Retinal pigment epithelial cell (primary cell): ENCODE data around the gene RIF1.

Experiments
- DNase-seq: peaks from one replicate; pipeline ENCODE4 v3.0.0-alpha.2; 2010; ENCODE audit warnings: low read depth
- H3K4me3 ChIP-seq: 2 replicates; pipeline ENCODE4 v1.5.1; 2011; ENCODE audit warnings: mild to moderate bottlenecking, low read length, control low read depth, moderate library complexity
- TF ChIP-seq, protein P1 (sequence below): conservative IDR thresholded peaks from 2 replicates; pipeline ENCODE4 v1.5.1; 2011; ENCODE audit warnings: low read depth, low read length, control low read depth, inconsistent platforms

RIF1 gene

DNA sequence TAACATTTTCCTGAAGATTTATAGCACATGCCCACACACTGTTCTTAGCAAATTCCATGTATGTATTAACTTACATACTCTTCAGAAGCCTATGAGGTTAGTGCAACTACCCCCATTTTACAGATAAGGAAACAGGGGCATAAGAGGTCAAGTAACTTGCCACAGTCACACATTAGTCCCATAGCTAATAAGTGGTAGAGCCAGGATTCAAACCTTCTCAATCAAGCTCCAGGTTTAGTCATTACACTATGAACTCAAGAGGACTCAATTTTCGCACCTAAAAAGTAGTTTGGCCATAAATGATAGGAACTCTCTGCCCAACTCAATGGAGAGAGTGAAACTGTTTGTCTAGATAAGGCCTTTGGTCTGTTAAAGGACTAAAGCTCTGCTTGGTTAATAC, 9.7 kb upstream of the RIF1 start:
- TF ChIP-seq, protein P1, sequence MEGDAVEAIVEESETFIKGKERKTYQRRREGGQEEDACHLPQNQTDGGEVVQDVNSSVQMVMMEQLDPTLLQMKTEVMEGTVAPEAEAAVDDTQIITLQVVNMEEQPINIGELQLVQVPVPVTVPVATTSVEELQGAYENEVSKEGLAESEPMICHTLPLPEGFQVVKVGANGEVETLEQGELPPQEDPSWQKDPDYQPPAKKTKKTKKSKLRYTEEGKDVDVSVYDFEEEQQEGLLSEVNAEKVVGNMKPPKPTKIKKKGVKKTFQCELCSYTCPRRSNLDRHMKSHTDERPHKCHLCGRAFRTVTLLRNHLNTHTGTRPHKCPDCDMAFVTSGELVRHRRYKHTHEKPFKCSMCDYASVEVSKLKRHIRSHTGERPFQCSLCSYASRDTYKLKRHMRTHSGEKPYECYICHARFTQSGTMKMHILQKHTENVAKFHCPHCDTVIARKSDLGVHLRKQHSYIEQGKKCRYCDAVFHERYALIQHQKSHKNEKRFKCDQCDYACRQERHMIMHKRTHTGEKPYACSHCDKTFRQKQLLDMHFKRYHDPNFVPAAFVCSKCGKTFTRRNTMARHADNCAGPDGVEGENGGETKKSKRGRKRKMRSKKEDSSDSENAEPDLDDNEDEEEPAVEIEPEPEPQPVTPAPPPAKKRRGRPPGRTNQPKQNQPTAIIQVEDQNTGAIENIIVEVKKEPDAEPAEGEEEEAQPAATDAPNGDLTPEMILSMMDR: no peak
- H3K4me3 ChIP-seq: no peak overlapping the region
- DNase-seq: no peak

DNA sequence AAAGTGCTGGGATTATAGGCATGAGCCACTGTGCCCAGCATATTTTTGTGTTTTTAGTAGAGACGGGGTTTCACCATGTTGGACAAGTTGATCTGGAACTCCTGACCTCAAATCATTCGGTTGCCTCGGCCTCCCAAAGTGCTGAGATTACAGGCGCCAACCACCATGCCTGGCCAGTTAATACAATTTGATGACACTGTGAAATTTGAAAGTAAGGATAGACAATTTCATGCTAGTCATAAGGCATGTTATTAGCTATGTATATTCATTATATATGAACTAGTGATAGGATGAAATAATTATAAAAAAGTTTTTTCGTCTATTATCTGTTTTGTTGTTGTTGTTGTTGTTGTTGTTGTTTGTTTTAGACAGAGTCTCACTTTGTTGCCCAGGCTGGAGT, 8.6 kb upstream of the RIF1 start:
- no peak overlapping the region for H3K4me3 ChIP-seq
- DNase-seq: no peak
- TF ChIP-seq, protein P1: no peak

DNA sequence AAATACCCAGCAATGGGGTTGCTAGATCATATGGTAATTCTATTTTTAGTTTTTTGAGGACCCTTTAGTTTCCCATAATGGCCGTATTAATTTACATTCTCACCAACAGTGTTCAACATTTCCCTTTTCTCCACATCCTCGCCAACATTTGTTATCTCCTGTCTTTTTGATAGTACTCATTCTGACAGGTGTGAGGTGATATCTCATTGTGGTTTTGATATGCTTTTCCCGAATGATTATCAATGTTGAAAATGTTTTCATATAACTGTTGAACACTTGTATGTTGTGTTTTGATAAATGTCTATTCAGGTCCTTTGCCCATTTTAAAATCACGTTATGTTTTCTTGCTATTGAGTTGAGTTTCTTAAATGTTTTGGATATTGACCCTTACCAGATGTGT, 5.8 kb upstream of the RIF1 start:
- TF ChIP-seq, protein P1: no peak
- H3K4me3 ChIP-seq: no peak overlapping the region
- no peak for DNase-seq

DNA sequence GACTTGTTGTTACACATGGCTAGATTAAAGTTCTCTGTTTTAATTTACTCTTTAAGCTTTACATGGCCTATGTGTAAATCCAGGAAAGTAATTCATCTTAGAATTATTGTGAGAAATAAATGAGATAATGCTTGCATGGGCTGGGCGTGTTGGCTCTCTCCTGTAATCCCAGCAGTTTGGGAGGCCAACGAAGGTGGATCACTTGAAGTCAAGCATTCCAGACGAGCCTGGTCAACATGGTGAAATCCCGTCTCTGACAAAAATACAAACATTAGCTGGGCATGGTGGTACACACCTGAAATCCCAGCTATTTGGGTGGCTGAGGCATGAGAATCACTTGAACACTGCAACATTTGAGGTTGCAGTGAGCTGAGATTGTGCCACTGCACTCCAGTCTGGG, 4.3 kb upstream of the RIF1 start:
- TF ChIP-seq, protein P1: no peak
- H3K4me3 ChIP-seq: no peak overlapping the region
- no peak for DNase-seq

DNA sequence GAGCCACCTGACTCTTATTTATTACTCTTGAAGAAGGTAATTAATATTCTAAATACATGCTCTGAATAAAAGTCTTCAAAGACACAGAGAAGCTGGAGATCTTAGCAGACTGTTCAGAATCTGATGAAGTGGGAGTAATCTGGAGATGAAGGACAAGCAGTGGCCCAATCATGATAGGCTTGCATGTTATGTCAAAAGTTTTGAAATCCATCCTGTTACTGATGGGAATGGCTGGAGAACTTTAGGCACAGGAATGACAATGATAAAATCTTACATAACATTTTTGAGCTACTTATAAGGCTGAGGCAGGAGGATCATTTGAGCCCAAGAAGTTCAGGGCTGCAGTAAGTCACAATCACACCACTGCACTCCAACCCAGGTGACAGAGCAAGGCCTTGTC, 2.4 kb upstream of the RIF1 start:
- no peak overlapping the region for H3K4me3 ChIP-seq
- TF ChIP-seq, protein P1: no peak
- no peak for DNase-seq

DNA sequence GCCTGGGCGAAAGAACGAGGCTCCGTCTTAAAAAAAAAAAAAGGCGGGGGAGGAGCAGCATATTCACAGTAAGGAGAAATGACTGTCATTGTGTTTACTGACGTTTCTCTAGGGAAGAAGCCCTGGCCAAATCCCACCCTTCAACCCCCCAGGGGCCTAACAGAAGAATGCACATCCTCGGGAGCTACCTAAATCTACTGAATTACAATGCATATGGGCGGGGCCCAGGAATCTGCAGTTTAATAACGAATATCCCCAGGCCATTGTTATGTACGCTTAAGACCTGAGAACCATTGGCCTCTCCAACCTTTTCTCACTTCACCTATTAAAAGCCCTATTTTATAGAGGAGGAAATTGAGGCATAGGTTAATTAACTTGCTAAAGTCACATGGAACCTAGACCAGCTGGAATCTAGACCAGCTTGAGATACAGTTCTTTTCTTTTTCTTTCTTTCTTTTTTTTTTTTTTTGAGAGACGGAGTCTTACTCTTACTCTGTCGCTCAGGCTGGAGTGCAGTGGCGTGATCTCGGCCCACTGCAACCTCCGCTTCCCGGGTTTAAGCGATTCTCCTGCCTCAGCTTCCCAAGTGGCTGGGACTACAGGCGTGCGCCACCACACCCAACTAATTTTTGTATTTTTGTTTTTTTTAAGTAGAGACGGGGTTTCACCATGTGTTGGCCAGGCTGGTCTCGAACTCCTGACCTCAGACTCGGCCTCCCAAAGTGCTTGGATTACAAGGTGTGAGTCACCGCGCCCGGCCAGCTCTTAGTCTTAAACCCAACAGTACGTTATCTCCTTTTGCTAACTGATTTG, 708 bp upstream of the RIF1 start:
- H3K4me3 ChIP-seq: peak overlapping the region; percentile 97
- no peak for DNase-seq
- TF ChIP-seq, protein P1: no peak

DNA sequence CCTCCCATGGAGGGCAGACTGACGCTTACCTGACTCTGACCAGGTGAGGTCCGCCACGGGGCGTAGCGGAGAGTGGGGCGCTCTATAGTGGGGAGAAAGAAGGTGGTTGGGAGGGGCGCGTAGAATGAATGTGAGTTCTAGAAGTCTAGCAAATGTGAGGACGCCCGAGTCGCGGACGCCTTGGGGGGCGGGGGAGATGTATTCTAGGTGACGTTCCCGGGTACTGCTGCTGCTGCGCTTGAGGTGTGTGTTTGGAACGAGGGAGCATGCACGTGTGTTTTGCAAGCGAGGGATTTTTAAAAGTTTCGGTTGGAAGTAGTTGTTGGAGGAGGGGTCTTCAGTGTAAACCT, 758 bp downstream of the RIF1 start:
- DNase-seq: no peak
- TF ChIP-seq, protein P1: no peak
- H3K4me3 ChIP-seq: peak overlapping the region; percentile 97
